Neural progenitor cell (in vitro differentiated cells): ENCODE measurements around the gene CTSC.

ENCODE experiments used
- EZH2 ChIP-seq: fragments of 200-600 bp; sonication (generic); IDR thresholded peaks from 2 replicates; pipeline ENCODE4 v1.6.1; 2017; ENCODE audit warnings: antibody characterized with exemption, mild to moderate bottlenecking, moderate library complexity
- TF ChIP-seq, protein P1 (sequence below): fragments of 200-600 bp; sonication (generic); IDR thresholded peaks from 2 replicates; pipeline ENCODE4 v1.5.1; 2017; ENCODE audit warnings: antibody characterized with exemption, mild to moderate bottlenecking

DNA sequence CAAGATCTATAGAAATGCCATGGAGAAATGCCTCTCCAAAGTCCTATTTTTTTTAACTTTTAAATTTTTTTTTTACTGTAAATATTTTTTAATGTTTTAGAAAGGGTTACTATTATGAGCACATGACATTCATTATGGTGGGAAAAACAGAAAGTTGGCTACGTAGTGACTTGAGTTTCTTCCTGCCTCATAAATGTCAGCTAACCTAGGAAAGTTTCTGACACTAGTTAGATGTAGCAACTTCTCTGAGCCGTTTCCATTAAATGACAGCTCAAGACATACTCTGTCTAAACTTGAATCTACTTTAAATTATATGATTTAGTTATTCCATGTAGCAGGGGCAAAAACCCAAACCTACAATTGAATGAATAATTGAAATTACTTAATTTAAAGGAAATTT is 18.4 kb upstream of the CTSC start:
- TF ChIP-seq, protein P1, sequence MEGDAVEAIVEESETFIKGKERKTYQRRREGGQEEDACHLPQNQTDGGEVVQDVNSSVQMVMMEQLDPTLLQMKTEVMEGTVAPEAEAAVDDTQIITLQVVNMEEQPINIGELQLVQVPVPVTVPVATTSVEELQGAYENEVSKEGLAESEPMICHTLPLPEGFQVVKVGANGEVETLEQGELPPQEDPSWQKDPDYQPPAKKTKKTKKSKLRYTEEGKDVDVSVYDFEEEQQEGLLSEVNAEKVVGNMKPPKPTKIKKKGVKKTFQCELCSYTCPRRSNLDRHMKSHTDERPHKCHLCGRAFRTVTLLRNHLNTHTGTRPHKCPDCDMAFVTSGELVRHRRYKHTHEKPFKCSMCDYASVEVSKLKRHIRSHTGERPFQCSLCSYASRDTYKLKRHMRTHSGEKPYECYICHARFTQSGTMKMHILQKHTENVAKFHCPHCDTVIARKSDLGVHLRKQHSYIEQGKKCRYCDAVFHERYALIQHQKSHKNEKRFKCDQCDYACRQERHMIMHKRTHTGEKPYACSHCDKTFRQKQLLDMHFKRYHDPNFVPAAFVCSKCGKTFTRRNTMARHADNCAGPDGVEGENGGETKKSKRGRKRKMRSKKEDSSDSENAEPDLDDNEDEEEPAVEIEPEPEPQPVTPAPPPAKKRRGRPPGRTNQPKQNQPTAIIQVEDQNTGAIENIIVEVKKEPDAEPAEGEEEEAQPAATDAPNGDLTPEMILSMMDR = no peak
- no peak for TF ChIP-seq EZH2
